Brain microvascular endothelial cell (primary cell): Measurements from ENCODE around the gene ARID4B.

Experiments used
- DNase-seq: peaks from one replicate; pipeline ENCODE4 v3.0.0-alpha.2; 2020
- H3K27ac ChIP-seq: fragments of 250-450 bp; sonication (Bioruptor Pico); 2 replicates; pipeline ENCODE4 v1.5.1; 2020; ENCODE audit warnings: mild to moderate bottlenecking, moderate library complexity
- H3K27me3 ChIP-seq: fragments of 250-450 bp; sonication (Bioruptor Pico); replicated peaks from 2 replicates; pipeline ENCODE4 v1.5.1; 2020; ENCODE audit warnings: mild to moderate bottlenecking
- H3K36me3 ChIP-seq: fragments of 250-450 bp; sonication (Bioruptor Pico); replicated peaks from 2 replicates; pipeline ENCODE4 v1.5.1; 2020; ENCODE audit warnings: mild to moderate bottlenecking
- H3K4me3 ChIP-seq: 2 replicates; pipeline ENCODE4 v1.5.1; 2011; ENCODE audit warnings: low read depth, mild to moderate bottlenecking, control low read depth, low read length, moderate library complexity
- CTCF ChIP-seq: IDR thresholded peaks from 2 replicates; pipeline ENCODE4 v1.5.1; 2011; ENCODE audit warnings: low read depth, mild to moderate bottlenecking, moderate library complexity, low read length, control low read depth, inconsistent platforms; ENCODE audit errors: missing control alignments
- in situ Hi-C: cut with HindIII; loops from 2 replicates; pipeline ENCODE4 v1.10.0; 2017; ENCODE audit warnings: low sequenced_read_pairs, low pct_ligation_motif_present

ARID4B gene

GRCh38 chr1:235327559-235328270 lies at the start of gene ARID4B:
ARID4B (minus strand) TSS chr1:235328179; CDS start chr1:235326919, 1,260 bp downstream.
- DNase-seq: no peak
- in situ Hi-C loops: no loop called here
- Histone ChIP-seq H3K27ac (peak within 1 kb of the TSS; percentile 96), H3K36me3 (no peaks in the 10 kb centered on the region), H3K27me3 (no peaks in the 10 kb centered on the region), H3K4me3 (peak within 1 kb of the TSS; percentile 94)
- no peak for TF ChIP-seq CTCF

- TF ChIP-seq CTCF: no peak
- Histone ChIP-seq H3K4me3 (no peak overlapping the region), H3K27ac (no peak overlapping the region), H3K36me3 (peaks cover 9% of the 10 kb centered on the region), H3K27me3 (no peaks in the 10 kb centered on the region)
- DNase-seq: no peak
- in situ Hi-C loops: no loop called here
Measured at GRCh38 chr1:235375919-235376605, 48.1 kb upstream of the ARID4B start.

- H3K36me3 ChIP-seq: no peaks in the 10 kb centered on the region
- in situ Hi-C loops: no loop called here
- H3K4me3 ChIP-seq: no peak overlapping the region
- no peak for TF ChIP-seq CTCF
- no peak overlapping the region for H3K27ac ChIP-seq
- H3K27me3 ChIP-seq: no peaks in the 10 kb centered on the region
- DNase-seq: no peak
Measured at GRCh38 chr1:235369802-235370201, 41.8 kb upstream of the ARID4B start.

- DNase-seq: no peak
- in situ Hi-C loops: no loop called here
- H3K36me3 ChIP-seq: no peaks in the 10 kb centered on the region
- H3K27ac ChIP-seq: no peak overlapping the region
- no peak for TF ChIP-seq CTCF
- no peaks in the 10 kb centered on the region for H3K27me3 ChIP-seq
- H3K4me3 ChIP-seq: peak overlapping the region; percentile 84
Measured at GRCh38 chr1:235368428-235368827, 40.4 kb upstream of the ARID4B start.

GRCh38 chr1:235367000-235367908 lies 39.3 kb upstream of the ARID4B start, which contains the start of gene TBCE:
TBCE (plus strand) TSS chr1:235367427; CDS start chr1:235380050, 12,623 bp downstream.
- peak; percentile 42 for TF ChIP-seq CTCF
- DNase-seq: peak; percentile 98
- Histone ChIP-seq H3K4me3 (peak within 1 kb of the TSS; percentile 84), H3K27me3 (no peaks in the 10 kb centered on the region), H3K36me3 (no peaks in the 10 kb centered on the region), H3K27ac (peak within 1 kb of the TSS; percentile 84)
- in situ Hi-C loops: no loop called here
